ENCODE measurements around the gene IRAK3.

The IRAK3 gene

DNA sequence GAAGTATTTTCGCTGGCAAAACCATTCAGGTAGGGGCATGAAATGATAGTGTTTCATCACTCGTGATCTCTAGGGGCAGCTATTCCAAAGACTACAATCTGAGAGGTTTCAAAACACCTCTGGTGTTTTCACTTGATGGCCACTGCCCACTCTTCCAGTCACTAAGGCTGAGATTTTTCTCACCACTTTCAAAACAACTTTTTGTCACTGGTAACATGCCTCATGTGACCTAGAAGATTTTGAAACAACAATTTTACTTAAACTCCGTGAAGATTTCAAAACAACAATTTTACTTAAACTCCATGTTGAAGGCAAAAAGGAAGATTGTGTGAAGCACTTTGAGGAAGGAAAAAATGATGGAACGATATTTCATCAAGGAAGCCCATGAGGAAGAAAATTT is 1.2 kb upstream of the IRAK3 start:
- DNase-seq (ENCODE audit: low read depth): no peak
- TF ChIP-seq CTCF (IDR thresholded peaks at IDR 0.05; ENCODE audit: insufficient read depth, low read depth, low read length, missing control alignments): no peak

DNA sequence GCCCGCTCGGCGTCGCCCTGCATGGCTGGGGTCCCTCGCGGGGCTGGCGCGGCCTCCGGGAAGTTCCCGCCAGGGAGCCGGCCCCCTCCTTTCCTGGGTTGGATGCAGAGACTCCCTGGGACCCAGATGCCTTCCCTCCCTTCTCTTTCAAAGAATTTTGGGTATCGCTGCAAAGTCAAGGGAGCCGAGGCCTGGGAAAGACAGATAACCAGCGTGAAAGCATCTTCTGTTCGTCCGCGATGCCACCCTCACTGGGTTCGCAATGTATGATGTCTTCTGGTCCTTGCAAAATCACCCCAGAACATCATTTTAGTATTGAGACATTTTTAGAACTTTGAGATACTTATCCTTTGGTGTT is 451 bp downstream of the IRAK3 start:
- peak overlapping the region; percentile 18 for H3K4me3 ChIP-seq (ENCODE audit: low read length)
- DNase-seq (ENCODE audit: low read depth): no peak
- no peak for TF ChIP-seq CTCF (IDR thresholded peaks at IDR 0.05; ENCODE audit: insufficient read depth, low read depth, low read length, missing control alignments)

More for the DNA sequence above, 1.2 kb upstream of the IRAK3 start:
- H3K4me3 ChIP-seq (ENCODE audit: low read length): no peak overlapping the region

DNA sequence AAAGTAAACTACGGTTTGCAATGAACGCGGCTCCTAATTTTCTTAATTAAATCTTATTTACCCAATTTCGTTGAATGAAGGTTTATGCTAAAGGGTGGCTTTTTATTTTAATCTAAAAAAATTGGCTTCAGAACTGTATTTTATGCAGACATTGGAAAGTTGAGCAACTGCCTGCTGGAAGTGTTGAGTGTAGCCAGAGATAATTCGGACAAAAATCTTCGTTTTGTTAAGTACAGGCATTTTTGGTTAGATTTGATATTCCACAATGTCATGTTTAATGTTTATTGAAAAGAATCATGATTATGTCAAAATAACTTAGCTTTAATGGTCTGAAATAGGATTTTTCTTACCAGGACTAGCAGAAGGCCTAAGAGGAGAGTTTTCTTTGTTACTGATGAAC is 875 bp downstream of the IRAK3 start:
- H3K4me3 ChIP-seq (ENCODE audit: low read length): no peak overlapping the region
- DNase-seq (ENCODE audit: low read depth): no peak
- TF ChIP-seq CTCF (IDR thresholded peaks at IDR 0.05; ENCODE audit: insufficient read depth, low read depth, low read length, missing control alignments): no peak

GRCh38 chr12:66190519-66191370 is 1.7 kb downstream of the IRAK3 start:
- peak; percentile 71 for DNase-seq (ENCODE audit: low read depth)

GRCh38 chr12:66191547-66192126 is 2.6 kb downstream of the IRAK3 start:
- DNase-seq (ENCODE audit: low read depth): no peak
- no peak overlapping the region for H3K4me3 ChIP-seq (ENCODE audit: low read length)
- no peak for TF ChIP-seq CTCF (IDR thresholded peaks at IDR 0.05; ENCODE audit: insufficient read depth, low read depth, low read length, missing control alignments)

More at GRCh38 chr12:66190519-66191370, 1.7 kb downstream of the IRAK3 start:
- H3K4me3 ChIP-seq (ENCODE audit: low read length): no peak overlapping the region
- no peak for TF ChIP-seq CTCF (IDR thresholded peaks at IDR 0.05; ENCODE audit: insufficient read depth, low read depth, low read length, missing control alignments)

GRCh38 chr12:66194122-66194521 is 5.1 kb downstream of the IRAK3 start:
- DNase-seq (ENCODE audit: low read depth): no peak
- no peak for TF ChIP-seq CTCF (IDR thresholded peaks at IDR 0.05; ENCODE audit: insufficient read depth, low read depth, low read length, missing control alignments)
- H3K4me3 ChIP-seq (ENCODE audit: low read length): no peak overlapping the region
